Measurements from ENCODE around the gene RBMS3.

RBMS3 gene

DNA sequence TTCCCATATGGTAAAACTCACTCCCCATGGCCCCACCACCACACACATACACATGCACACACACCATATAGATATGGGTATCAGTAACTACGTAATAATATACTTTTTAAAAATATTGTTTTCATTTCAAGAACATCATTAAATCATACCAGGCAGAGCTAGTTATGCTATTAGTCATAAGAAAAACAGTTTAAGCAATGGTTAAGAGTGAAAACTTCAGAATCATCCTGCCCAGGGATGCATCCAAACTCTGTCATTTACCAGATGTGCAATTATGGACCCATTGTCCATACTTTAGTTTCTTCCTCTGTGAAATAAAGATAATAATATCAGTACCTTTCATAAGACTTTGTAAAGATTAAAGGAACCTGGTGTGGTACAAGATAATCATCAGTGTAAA lies 608.3 kb downstream of the RBMS3 start:
- Histone ChIP-seq H3K27ac (ENCODE audit: low read length) (no peak overlapping the region), H3K9me3 (ENCODE audit: control insufficient read depth in 1 of 2, low read length in 2 of 2) (no peaks in the 10 kb centered on the region), H3K36me3 (ENCODE audit: control insufficient read depth in 1 of 2, insufficient read depth in 2 of 2, low read length in 2 of 2) (no peaks in the 10 kb centered on the region), H3K4me3 (ENCODE audit: low read depth in 1 of 2, low read length in 2 of 2) (no peak overlapping the region), H3K27me3 (ENCODE audit: low read depth, low read length) (no peaks in the 10 kb centered on the region), H3K4me1 (ENCODE audit: control insufficient read depth in 1 of 2, insufficient read depth in 2 of 2, low read length in 2 of 2) (no peaks in the 10 kb centered on the region)

DNA sequence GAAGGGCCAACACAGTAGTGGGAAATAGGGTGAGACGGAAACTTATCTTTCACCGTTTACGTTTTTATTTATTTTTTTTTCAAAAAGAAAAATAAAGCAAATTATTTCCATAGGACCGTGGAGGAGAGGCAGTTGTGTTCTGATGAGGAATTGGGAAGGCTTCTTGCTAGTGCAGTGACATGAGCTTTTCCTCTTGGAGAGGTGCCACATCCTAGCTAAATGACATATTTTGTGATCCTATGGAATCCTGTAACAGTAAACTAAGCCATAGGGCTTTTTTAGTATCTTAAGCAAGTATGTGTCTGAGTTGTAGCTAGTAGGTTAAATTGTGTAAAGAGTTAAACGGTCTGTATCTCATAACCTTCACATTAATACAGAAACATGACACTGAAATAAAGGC lies 609.9 kb downstream of the RBMS3 start:
- no peaks in the 10 kb centered on the region for H3K4me1 ChIP-seq (ENCODE audit: control insufficient read depth in 1 of 2, insufficient read depth in 2 of 2, low read length in 2 of 2)
- H3K9me3 ChIP-seq (ENCODE audit: control insufficient read depth in 1 of 2, low read length in 2 of 2): no peaks in the 10 kb centered on the region
- H3K4me3 ChIP-seq (ENCODE audit: low read depth in 1 of 2, low read length in 2 of 2): no peak overlapping the region
- H3K27me3 ChIP-seq (ENCODE audit: low read depth, low read length): no peaks in the 10 kb centered on the region
- no peak overlapping the region for H3K27ac ChIP-seq (ENCODE audit: low read length)
- no peaks in the 10 kb centered on the region for H3K36me3 ChIP-seq (ENCODE audit: control insufficient read depth in 1 of 2, insufficient read depth in 2 of 2, low read length in 2 of 2)

DNA sequence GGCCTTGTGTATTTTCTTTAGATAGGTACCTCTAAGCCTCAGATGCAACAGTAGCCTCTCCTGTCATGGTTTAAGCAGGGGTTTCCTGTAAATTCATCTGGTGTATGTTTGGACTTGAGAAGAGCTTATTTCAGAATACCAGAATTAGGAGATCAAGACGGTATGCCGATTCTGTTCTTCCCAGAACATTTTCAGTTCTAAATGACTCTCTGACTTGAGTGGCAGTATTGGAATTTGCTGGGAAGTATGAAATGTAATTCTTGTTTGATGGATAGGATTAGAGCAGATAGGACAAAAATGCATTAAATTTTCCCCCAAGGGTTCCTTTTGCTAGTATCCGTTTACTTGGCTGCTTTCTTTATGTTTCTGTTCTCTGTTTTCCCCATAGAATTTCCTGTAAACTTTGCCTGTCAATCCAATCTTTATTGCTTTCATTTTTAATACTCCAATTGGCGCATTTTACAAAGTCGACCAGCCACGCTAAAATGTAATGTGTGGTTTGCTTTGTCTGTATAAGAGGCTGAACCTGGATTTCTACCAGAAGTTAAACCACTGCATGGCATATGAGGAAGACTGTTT lies 612.2 kb downstream of the RBMS3 start:
- Histone ChIP-seq H3K27me3 (ENCODE audit: low read depth, low read length) (no peaks in the 10 kb centered on the region), H3K9me3 (ENCODE audit: control insufficient read depth in 1 of 2, low read length in 2 of 2) (no peaks in the 10 kb centered on the region), H3K4me3 (ENCODE audit: low read depth in 1 of 2, low read length in 2 of 2) (no peak overlapping the region), H3K27ac (ENCODE audit: low read length) (no peak overlapping the region), H3K36me3 (ENCODE audit: control insufficient read depth in 1 of 2, insufficient read depth in 2 of 2, low read length in 2 of 2) (no peaks in the 10 kb centered on the region), H3K4me1 (ENCODE audit: control insufficient read depth in 1 of 2, insufficient read depth in 2 of 2, low read length in 2 of 2) (no peaks in the 10 kb centered on the region)

DNA sequence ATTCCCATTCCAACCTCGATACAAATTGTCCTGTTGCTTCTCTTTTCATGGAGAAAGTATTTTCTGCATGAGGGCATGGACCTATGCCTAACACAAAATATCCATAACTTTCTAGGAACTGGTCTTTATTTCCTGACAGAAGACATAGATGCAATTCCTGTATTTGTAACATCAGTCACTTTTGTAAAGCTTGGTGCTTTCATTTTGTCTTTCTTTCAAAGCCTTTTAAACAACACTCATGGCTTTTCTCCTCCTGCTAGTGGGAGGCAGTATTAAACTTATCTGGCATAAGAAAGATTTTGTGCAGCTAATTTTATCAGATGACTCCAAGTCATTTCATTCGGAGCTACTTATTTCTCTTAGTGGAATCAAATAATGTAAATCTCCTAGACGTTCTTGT lies 616.0 kb downstream of the RBMS3 start:
- H3K4me3 ChIP-seq (ENCODE audit: low read depth in 1 of 2, low read length in 2 of 2): no peak overlapping the region
- H3K9me3 ChIP-seq (ENCODE audit: control insufficient read depth in 1 of 2, low read length in 2 of 2): no peaks in the 10 kb centered on the region
- no peak overlapping the region for H3K27ac ChIP-seq (ENCODE audit: low read length)
- H3K27me3 ChIP-seq (ENCODE audit: low read depth, low read length): no peaks in the 10 kb centered on the region
- H3K4me1 ChIP-seq (ENCODE audit: control insufficient read depth in 1 of 2, insufficient read depth in 2 of 2, low read length in 2 of 2): no peaks in the 10 kb centered on the region
- H3K36me3 ChIP-seq (ENCODE audit: control insufficient read depth in 1 of 2, insufficient read depth in 2 of 2, low read length in 2 of 2): no peaks in the 10 kb centered on the region

DNA sequence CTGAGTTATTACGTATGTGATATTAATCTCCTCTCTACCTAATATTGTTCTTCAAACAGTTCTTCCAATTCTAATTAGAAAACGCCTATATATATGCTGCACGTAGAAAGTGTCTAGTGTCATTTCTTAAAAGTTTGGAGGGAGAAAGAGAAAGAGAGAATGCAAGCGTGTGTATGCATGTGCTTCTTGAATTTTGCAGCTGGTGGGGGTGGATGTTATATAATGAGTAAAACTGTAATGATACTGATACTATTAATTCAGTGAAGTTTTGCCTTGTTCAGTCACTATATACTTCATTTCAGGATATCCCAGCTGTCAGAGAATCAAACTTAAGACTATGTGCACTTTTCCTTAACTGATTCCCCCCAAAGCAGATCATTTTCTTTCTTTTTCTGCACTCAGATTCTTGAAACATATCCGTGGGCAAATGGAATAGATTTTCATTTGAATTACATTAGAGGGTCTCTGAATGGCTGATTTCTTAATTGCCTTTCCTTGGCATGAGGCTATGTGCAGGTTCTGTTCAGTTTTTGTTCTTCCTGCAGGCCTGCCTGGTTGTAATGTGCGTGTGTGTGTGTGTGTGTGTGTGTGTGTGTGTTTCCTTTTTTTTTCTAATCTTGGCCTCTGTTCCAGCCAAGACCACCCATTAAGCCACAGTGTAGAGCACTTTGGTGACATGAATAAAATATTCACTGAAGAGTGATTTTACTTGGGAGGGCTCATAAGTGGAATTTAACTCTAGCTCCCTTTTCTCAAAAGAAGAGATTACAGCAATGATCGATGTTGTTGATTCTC lies 617.5 kb downstream of the RBMS3 start:
- Histone ChIP-seq H3K27me3 (ENCODE audit: low read depth, low read length) (no peaks in the 10 kb centered on the region), H3K9me3 (ENCODE audit: control insufficient read depth in 1 of 2, low read length in 2 of 2) (no peaks in the 10 kb centered on the region), H3K36me3 (ENCODE audit: control insufficient read depth in 1 of 2, insufficient read depth in 2 of 2, low read length in 2 of 2) (no peaks in the 10 kb centered on the region), H3K27ac (ENCODE audit: low read length) (no peak overlapping the region), H3K4me3 (ENCODE audit: low read depth in 1 of 2, low read length in 2 of 2) (no peak overlapping the region), H3K4me1 (ENCODE audit: control insufficient read depth in 1 of 2, insufficient read depth in 2 of 2, low read length in 2 of 2) (no peaks in the 10 kb centered on the region)

DNA sequence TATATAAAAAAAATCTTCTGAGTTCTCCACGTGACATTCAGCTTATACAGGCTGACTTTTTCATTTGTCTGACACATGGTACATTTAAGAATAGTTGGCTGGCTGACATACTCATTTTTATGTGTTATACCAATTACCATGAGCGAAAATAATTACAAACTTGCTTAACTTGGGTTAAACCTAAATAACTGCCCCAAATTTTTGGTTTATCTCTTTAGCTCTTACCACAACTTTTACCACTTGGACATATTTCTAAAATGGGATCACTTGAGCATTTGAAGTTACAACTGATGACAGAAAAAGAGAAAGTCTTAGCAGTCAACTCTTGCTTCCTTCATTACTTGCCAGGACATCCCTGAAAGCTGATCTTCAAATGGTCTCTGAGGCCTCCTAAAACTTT lies 618.1 kb downstream of the RBMS3 start:
- Histone ChIP-seq H3K9me3 (ENCODE audit: control insufficient read depth in 1 of 2, low read length in 2 of 2) (no peaks in the 10 kb centered on the region), H3K27ac (ENCODE audit: low read length) (no peak overlapping the region), H3K27me3 (ENCODE audit: low read depth, low read length) (no peaks in the 10 kb centered on the region), H3K4me1 (ENCODE audit: control insufficient read depth in 1 of 2, insufficient read depth in 2 of 2, low read length in 2 of 2) (no peaks in the 10 kb centered on the region), H3K36me3 (ENCODE audit: control insufficient read depth in 1 of 2, insufficient read depth in 2 of 2, low read length in 2 of 2) (no peaks in the 10 kb centered on the region), H3K4me3 (ENCODE audit: low read depth in 1 of 2, low read length in 2 of 2) (no peak overlapping the region)

DNA sequence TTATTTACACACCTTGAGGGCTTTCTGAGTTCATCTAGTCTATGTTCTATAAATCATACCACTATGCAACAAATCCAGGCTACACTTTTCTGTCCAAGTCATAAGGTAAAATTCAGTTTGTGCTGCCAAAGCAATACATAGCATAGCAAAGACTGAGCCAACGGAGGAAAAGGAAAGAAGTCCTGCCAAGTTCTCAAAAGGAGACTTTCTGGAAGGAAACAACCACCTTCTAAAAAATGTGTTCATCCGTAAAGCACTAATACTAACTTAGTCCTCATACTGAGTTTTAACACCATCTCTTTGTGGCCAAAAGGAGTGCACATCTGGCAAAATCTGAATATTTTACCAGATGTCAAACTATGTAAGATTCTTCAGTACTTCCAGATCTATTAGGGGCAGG lies 620.2 kb downstream of the RBMS3 start:
- H3K9me3 ChIP-seq (ENCODE audit: control insufficient read depth in 1 of 2, low read length in 2 of 2): no peaks in the 10 kb centered on the region
- no peaks in the 10 kb centered on the region for H3K4me1 ChIP-seq (ENCODE audit: control insufficient read depth in 1 of 2, insufficient read depth in 2 of 2, low read length in 2 of 2)
- H3K4me3 ChIP-seq (ENCODE audit: low read depth in 1 of 2, low read length in 2 of 2): no peak overlapping the region
- H3K27me3 ChIP-seq (ENCODE audit: low read depth, low read length): no peaks in the 10 kb centered on the region
- no peak overlapping the region for H3K27ac ChIP-seq (ENCODE audit: low read length)
- no peaks in the 10 kb centered on the region for H3K36me3 ChIP-seq (ENCODE audit: control insufficient read depth in 1 of 2, insufficient read depth in 2 of 2, low read length in 2 of 2)

DNA sequence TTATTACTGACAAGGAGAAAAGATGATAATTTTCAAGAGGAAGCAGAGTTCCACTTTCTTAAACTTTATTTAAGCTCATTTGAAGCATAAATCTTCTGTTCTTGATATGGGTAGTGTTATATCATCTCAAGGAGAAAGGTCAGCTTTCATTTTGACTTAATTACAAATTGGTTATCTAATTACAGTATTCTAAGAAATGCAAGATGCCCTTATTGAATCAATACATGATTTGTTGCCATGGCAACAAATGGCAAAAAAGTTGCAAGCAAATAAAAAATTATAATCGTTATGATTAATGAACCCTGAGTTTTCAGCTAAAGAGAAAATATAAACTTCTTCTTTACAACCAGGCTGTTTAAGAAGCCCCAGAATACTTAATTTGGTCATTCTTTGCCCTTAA lies 622.7 kb downstream of the RBMS3 start:
- H3K27ac ChIP-seq (ENCODE audit: low read length): no peak overlapping the region
- no peak overlapping the region for H3K4me3 ChIP-seq (ENCODE audit: low read depth in 1 of 2, low read length in 2 of 2)
- H3K36me3 ChIP-seq (ENCODE audit: control insufficient read depth in 1 of 2, insufficient read depth in 2 of 2, low read length in 2 of 2): no peaks in the 10 kb centered on the region
- no peaks in the 10 kb centered on the region for H3K4me1 ChIP-seq (ENCODE audit: control insufficient read depth in 1 of 2, insufficient read depth in 2 of 2, low read length in 2 of 2)
- no peaks in the 10 kb centered on the region for H3K27me3 ChIP-seq (ENCODE audit: low read depth, low read length)
- no peaks in the 10 kb centered on the region for H3K9me3 ChIP-seq (ENCODE audit: control insufficient read depth in 1 of 2, low read length in 2 of 2)

DNA sequence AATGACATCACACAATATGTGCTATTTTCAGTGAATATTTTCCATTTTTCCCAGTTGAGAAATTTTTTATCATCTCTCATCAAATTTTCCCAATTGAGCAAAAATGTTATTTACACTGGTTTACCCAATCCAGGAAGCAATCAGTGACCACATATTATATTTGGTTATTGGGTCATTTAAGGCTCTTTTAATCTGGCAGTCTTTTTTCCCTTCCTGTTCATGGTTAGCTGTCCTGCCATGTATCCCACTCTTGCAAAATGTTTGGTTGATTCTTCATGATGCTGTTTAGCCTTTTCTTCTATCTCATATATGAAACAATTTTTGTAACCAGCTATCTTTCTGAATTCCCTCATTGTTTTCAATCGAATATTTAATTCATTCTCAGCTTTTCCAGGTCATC lies 626.0 kb downstream of the RBMS3 start:
- H3K27me3 ChIP-seq (ENCODE audit: low read depth, low read length): no peaks in the 10 kb centered on the region
- H3K36me3 ChIP-seq (ENCODE audit: control insufficient read depth in 1 of 2, insufficient read depth in 2 of 2, low read length in 2 of 2): no peaks in the 10 kb centered on the region
- no peaks in the 10 kb centered on the region for H3K4me1 ChIP-seq (ENCODE audit: control insufficient read depth in 1 of 2, insufficient read depth in 2 of 2, low read length in 2 of 2)
- no peak overlapping the region for H3K4me3 ChIP-seq (ENCODE audit: low read depth in 1 of 2, low read length in 2 of 2)
- no peak overlapping the region for H3K27ac ChIP-seq (ENCODE audit: low read length)
- H3K9me3 ChIP-seq (ENCODE audit: control insufficient read depth in 1 of 2, low read length in 2 of 2): no peaks in the 10 kb centered on the region

DNA sequence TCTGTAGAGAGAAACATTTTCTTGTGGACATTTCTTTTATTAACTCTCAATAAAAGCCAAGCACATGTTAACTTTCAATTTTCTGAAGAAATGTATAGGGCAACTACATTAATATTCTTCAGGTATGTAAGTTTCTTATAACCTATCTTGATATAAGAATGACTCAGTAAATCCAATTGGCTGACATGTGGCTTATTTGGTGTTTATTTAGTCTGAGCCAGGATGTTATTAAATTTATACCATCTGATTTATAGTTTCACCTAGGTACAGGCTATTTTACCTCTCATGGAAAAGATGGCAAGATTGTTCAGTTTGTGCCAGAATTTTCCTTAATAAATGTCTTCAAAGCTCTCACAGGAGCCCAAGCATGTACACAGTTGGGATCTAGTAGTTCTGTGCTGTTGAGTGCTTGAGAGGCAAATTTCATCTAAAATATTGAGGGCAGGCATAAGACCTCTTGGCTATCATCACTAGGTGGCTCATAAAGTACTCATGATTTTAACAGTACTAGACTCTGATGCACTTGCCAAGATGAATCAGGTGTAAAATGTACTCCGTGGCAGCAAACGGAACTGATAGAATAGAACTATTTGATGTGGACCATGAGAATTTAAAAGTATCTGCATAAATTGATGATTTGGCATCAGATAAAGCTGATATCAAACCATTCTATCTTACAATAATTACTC lies 631.9 kb downstream of the RBMS3 start:
- Histone ChIP-seq H3K27me3 (ENCODE audit: low read depth, low read length) (no peaks in the 10 kb centered on the region), H3K4me3 (ENCODE audit: low read depth in 1 of 2, low read length in 2 of 2) (no peak overlapping the region), H3K9me3 (ENCODE audit: control insufficient read depth in 1 of 2, low read length in 2 of 2) (no peaks in the 10 kb centered on the region), H3K4me1 (ENCODE audit: control insufficient read depth in 1 of 2, insufficient read depth in 2 of 2, low read length in 2 of 2) (no peaks in the 10 kb centered on the region), H3K36me3 (ENCODE audit: control insufficient read depth in 1 of 2, insufficient read depth in 2 of 2, low read length in 2 of 2) (no peaks in the 10 kb centered on the region), H3K27ac (ENCODE audit: low read length) (no peak overlapping the region)

DNA sequence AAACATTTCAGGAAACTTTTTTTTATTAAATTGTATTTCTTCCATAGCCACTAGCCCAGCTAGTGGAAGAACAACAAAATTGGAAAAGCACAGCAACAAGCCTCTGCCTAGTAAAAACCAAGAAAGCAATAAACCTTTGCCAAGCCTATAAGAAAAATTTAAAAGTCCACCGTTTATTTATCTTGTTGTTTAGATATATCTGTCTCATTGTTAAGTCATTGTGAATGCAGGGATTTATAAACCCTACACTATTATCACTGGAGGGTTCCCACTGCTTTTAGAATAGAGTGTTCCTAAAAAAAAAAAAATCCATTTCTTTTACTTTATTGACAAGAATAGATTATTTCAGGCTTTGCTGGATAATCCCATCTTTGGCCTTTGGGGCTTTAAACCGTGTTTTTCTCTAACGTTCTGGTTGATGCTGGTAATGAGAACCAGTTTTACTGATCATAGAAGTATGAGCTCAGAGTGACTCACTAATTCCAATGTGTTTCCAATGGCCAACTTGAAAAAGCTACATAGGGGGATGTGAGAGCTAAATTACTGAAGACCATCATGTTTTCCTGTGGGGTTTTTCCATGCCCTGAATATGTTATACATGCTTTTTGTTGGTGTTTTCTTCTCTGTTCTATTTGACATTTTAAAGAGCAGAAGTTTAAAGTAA lies 634.1 kb downstream of the RBMS3 start:
- Histone ChIP-seq H3K9me3 (ENCODE audit: control insufficient read depth in 1 of 2, low read length in 2 of 2) (no peaks in the 10 kb centered on the region), H3K4me1 (ENCODE audit: control insufficient read depth in 1 of 2, insufficient read depth in 2 of 2, low read length in 2 of 2) (no peaks in the 10 kb centered on the region), H3K27me3 (ENCODE audit: low read depth, low read length) (no peaks in the 10 kb centered on the region), H3K4me3 (ENCODE audit: low read depth in 1 of 2, low read length in 2 of 2) (no peak overlapping the region), H3K27ac (ENCODE audit: low read length) (no peak overlapping the region), H3K36me3 (ENCODE audit: control insufficient read depth in 1 of 2, insufficient read depth in 2 of 2, low read length in 2 of 2) (no peaks in the 10 kb centered on the region)
